IMR-90 (cell line): ENCODE measurements around the gene ADAM21. TPM values are rescaled to one million over a fixed set of nuclear protein-coding genes. Genes with fewer than 3 reads are reported as not detected.

Experiments used
- microRNA-seq, 2 experiments: library from miRNA; stranded (forward) in 1 of 2; unstranded in 1 of 2; fragments of 10-50 nt in 1 of 2; fragments of <30 nt in 1 of 2; gene quantifications in 1 of 2; microRNA quantifications in 1 of 2; one replicate each; pipeline versions ENCODE3 to v1.1.0; 2013 to 2020; ENCODE audit not compliant: insufficient read depth in 1 of 2, insufficient read length in 1 of 2, unreplicated experiment in 1 of 2
- polyA plus RNA-seq, 3 experiments: library from polyadenylated mRNA; depleted of rRNA; stranded (reverse); fragments of >200 nt; gene quantifications; 2 replicates each; pipeline ENCODE4 v1.2.3, GENCODE V29; 2012; ENCODE audit warnings: low replicate concordance in 1 of 3
- small RNA-seq, 5 experiments: library from RNA; depleted of rRNA; stranded (forward); fragments of <200 nt; gene quantifications; one replicate each; pipeline ENCODE3, GENCODE V24; 2012
- total RNA-seq: library from RNA; depleted of rRNA; stranded (reverse); fragments of >200 nt; gene quantifications from 2 replicates; pipeline ENCODE4 v1.2.3, GENCODE V29; 2012; rRNA removed

ADAM21 gene
- total and polyA plus RNA-seq, 2 of the 4 experiments (the other 2 are of a cell fraction), result 0.15 to 0.36 TPM

Small RNAs within 50 kb of the gene (microRNA-seq; reads per million reads assigned to microRNA genes)
- not detected for gene RNU6-659P (ENCODE audit: insufficient read depth, insufficient read length)

Small RNAs within 50 kb of the gene (small RNA-seq; reads per million reads assigned to genes)
- gene RNU6-659P, result 0 reads per million in 5 experiments

Other genes starting within 250 kb of the ADAM21 start
- 23.1 and 49.2 TPM in 2 replicates for gene COX16, start 92.5 kb upstream of the ADAM21 start, total RNA-seq
- 22.2 and 24.4 TPM in 2 replicates for gene COX16, start 92.5 kb upstream of the ADAM21 start, polyA plus RNA-seq (2012; rRNA removed)
- gene SYNJ2BP, start 35.1 kb upstream of the ADAM21 start, total RNA-seq, result 24.7 and 25.5 TPM in 2 replicates
- 8.3 and 10.0 TPM in 2 replicates for gene SYNJ2BP, start 35.1 kb upstream of the ADAM21 start, polyA plus RNA-seq (2012; rRNA removed)
- 0.18 and 0.28 TPM in 2 replicates for gene ADAM20, start 82.8 kb downstream of the ADAM21 start, total RNA-seq
- gene ADAM20, start 82.8 kb downstream of the ADAM21 start, polyA plus RNA-seq (2012; rRNA removed), result 0.03 and 0.06 TPM in 2 replicates
- gene MED6, start 148.5 kb downstream of the ADAM21 start, total RNA-seq, result 31.5 and 38.6 TPM in 2 replicates
- gene MED6, start 148.5 kb downstream of the ADAM21 start, polyA plus RNA-seq (2012; rRNA removed), result 19.0 and 24.3 TPM in 2 replicates
- gene TTC9, start 189.7 kb downstream of the ADAM21 start, total RNA-seq, result not detected in 2 replicates
- 0.01 and 0.02 TPM in 2 replicates for gene TTC9, start 189.7 kb downstream of the ADAM21 start, polyA plus RNA-seq (2012; rRNA removed)